NCI-H2081 (cell line): ENCODE results near the gene SUPT3H.
A peak's percentile ranks its signal among the peaks of the same experiment; 100 is the strongest.
"Not testable (repeated sequence)": the region's sequence is repeated elsewhere in the genome, so short reads cannot be mapped to it uniquely, and the experiment has no call there.

ENCODE experiments used
- DNase-seq, 2 experiments: peaks; one replicate each; lab custom pipeline; 2025; lab: John Stamatoyannopoulos, UW

Gene SUPT3H

DNA sequence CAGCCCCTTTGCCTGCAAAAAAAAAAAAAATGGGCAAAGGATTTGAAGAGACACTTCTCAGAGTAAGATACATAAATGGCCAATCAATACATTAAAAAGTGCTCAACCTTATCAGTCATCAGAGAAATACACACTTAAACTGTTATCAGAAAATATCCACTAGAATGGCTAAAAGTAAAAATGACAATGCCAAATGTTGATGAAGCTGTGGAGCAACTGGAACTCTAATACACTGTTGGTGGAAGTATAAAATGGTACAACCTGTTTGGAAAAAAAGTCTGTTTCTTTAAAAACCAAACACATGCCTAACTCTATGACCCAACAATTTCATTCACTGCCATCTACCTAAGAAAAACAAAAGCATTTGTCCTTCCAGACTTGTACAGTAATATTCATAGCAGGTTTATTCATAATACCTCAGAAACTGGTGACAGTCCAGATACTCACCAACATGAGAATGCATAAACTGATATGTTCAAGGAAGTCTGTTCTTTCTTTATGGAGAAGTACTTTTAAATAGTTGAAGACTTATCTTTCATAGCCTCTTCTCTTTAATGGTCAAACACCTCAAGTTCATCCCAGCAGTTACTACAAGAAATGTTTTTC, 428.0 kb downstream of the SUPT3H start:
- no peak for DNase-seq

DNA sequence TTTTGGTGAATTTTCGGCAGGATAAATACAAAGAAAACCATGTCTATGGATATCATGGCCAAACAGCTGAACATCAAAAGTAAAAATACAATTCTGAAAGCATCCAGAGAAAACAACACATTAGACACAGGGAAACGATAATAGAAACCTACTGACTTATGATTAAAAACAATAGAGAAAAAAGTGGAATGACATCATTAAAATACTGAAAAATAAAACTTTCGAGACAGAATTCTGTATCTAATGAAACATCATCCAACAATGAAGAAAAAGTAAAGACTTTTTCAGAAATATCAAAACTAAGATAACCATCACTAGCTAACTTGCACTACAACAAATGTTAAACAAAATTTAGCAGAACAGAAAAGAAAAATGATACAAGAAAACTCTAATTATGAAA, 434.2 kb downstream of the SUPT3H start:
- DNase-seq, result no peak

DNA sequence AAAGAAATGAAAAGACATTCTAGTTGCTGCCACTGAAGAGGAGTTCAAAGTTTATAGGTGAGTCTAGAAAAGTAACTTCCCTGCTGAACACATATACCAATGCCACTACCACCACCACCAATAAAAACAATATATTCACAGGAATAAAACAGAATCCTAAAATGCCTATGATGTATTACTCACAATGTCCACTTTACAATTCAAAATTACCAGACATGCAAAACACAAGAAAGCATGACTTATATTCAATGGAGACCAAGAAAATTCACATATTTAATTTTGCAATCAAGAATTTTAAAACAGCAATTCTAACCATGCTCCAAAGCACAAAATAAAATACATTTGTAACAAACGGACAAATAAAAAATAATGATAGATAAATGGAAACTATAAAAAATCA, 434.9 kb downstream of the SUPT3H start:
- no peak for DNase-seq

DNA sequence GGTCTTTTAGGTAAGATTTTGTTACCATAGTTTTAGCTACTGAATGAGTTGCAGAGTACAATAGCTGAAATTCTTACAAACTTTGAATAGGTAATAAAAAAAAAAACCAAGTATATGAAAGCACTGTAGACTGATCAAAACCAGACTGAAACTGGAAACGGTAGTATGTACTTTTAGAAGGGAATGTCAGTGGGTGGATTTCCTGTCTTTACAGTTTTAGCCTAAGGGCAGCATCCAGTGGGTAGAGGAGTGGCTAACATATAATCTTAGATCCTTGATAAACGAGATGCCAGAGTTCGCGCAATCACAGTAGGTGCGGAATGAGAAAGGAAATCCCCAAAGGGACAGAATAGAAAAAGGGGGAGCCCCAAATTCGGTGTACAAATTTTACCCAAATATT, 435.5 kb downstream of the SUPT3H start:
- peak in 1 of 2 experiments; percentile 27 for DNase-seq

DNA sequence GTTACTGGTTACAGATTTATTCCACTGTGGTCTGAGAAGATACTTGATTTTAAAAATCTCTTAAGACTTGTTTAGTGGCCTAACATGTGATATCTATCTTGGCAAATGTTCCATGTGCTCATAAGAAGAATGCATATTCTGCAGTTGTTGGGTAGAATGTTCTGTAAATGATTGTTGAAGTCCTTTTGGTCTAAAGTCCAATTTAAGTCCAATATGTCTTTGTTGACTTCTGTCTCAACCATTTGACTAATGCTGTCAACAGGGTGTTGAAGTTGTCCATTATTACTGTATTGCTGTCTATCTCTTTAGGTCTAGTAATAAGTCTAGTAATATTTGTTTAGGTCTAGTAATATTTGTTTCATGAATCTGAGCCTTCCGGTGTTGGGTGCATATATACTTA, 437.4 kb downstream of the SUPT3H start:
- DNase-seq, result no peak

DNA sequence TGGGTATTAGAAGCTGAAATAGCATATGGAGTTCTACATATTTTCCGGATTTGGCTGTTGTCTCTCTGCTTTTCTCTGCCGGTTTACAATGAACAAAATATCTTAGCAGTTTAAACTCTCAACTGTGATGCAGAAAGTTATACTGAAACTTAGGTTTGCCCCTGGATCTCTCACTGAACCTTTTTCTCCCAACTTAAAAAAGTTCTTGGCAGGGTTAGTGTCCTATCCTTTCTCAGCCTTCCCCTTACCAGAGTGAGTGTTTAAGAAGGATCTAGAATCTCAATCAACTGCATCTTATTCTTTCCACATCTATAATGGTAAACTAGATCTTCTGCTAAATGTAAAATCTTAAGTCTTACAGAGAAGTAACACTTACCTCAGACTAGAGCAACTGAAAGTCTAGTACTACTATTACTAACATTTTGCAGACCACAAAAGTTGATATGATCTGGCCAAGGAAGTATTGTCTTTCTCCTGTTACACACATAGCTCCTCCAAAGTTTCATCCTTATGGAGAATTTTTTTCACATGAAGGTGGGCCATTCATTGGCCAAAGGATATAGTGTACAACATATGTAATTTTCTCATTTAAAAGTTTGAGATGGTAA, 441.9 kb downstream of the SUPT3H start:
- no peak for DNase-seq

DNA sequence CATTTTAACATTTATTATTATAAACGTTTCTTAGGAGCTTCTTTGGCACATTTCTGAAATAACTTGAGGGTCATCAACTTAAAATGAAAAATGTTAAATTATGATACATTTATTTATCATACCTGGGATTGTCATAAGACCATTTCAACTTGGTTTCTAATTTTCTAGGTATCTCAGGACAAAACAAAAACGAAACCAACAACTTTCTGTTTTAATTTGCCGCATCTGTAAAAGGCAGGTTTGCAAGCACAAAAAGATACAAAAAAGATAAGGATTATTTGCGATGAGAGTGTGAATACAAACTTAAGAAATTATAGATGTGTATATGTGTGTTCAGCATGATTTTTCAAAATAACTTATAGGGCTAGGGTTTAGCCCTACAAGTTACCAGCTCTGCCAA, 444.6 kb downstream of the SUPT3H start:
- DNase-seq, result no peak

DNA sequence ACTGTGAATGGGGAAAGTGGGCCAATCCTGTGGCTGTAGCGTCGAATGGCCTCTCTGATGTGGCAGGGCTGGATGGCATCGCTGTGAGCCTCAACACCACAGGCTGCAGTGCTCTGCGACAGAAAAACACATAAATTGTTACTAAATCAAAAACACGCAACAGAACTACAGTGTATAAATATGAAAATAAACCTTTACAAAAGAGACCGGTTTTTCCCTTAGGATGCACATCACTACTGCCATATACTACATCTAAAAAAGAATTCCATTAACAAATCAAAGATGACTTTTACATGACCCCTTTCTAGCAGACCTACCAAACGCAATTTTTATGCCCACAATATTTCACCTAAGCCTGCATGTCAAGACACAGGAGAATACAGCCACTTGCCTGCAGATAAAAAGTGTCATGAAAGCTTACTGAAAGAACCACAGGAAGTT, 445.1 kb downstream of the SUPT3H start:
- no peak for DNase-seq

DNA sequence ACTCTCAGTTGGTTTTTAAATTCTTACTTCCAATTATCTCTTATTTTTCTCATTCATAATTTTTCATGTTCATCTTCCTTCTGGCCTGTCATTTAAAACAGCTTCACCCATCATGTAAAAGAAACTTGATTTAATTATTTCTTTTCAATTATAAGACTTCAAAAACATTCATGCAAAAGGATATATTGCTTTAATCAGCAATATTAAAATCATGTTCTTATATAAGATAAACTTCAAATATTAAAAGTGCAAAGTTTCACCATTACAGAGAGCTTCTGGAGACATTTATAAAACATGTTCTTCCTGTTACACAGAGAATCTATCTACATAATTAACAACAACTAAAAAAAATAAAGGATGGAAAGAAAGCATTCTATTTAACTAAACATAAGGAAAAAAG, 446.3 kb downstream of the SUPT3H start:
- no peak for DNase-seq

DNA sequence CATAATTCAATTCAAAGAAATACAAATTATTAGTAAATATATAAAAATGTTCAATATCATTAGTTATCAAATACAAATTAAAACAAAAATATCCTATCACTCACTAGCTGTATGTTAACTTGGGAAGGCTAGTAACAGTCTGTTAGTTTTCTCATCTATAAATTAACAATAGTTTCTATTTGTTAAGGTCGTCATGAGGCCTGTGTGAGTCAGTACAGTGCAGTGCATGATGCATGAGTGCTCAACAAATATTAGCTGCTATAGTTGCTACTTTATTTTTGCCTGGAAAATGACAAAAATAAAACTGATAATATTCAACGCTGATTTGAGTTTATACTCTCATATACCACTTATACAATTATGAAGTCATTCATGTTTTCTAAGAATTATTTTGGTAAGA, 451.2 kb downstream of the SUPT3H start:
- DNase-seq, result peak in 1 of 2 experiments; percentile 47

DNA sequence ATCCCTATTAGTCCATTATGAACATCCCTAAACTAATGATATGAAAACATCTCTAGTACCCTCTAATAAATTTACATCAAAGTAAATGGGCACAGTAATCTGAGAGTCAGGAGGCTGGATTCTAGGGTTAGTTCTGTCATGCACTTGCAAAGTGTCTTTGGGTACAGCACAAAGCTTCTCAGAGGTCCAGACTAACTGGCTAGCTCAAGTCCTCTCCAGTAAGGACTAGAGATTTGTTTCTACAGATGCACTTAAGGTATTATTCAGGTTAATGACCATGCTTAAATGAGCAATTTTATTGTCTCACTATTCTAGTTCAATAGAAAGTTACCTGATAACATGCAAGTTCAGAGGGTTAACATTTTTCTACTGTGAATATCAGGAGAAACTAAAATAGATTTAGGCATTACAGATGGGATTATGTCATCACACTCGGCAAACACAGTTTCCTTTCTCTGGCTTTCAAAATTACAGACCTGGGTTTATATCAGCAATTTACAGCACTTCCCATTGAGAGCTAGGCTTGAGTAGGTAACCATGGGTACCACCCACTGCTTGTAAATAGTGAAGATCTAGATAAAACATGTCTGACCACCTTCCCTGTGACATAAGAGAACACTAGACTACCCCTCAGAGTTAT, 452.5 kb downstream of the SUPT3H start:
- DNase-seq, result peak; percentile 84 to 94

DNA sequence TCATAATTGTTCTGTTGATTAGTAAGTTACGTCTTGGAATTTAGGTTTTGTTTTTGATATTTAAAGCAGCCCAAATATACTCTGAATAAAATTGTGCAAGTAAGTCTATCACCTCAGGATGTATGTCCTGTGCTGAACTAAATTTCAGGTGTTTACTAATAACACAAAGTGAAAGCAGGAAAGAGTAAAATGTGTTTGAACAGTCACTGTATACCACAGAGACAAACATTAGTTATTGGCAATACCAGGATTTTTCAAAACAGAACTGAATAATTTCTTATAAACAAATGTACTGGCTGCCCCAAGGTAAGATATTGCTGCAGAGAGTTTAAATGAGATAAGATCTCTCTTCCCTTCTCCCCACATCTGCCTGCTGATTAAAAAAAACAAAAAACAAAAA, 454.3 kb downstream of the SUPT3H start:
- no peak for DNase-seq

DNA sequence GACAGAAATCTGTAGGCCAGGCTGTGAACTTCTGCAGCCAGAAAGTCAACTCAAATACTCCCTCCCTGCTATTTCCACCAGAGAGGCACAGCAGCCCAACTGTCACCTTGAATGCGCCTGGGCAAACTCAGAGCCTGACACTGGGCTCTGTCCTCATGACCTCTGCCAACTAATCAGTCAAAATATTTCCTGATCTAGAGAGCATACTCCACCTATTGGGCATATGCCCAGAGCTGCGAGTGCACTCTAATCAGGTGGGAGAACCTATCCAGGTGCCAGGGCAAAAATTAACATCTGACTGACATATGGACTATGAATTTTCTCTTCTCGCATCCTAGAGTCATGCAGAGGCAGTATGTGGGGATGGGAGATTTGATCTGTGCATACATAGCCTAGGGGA, 455.9 kb downstream of the SUPT3H start:
- peak in 1 of 2 experiments; percentile 64 for DNase-seq

DNA sequence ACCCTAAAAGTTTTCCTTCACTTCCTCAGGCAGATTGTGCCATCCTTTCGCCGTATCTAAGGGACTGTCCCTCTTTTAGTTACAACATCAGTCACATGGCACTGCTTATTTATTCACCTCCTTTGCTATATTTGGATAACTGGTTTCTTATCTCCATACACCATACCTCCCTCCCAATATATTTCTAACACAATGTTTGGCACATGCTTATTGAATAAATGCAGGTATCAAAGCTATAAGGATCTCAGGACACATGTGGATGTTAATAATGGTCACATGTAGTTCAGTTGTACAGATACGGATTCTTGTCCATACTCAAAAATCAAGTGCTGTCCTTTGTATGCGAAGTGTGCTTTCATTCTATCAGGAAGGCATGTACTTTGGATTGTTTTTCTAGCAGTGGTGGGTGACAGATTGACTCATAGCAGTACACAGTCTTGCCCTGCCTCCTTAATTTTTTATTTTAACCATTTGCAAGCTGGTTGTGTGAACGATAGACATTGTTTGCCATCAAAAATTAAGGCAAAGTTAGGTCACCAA, 456.7 kb downstream of the SUPT3H start:
- DNase-seq, result no peak

DNA sequence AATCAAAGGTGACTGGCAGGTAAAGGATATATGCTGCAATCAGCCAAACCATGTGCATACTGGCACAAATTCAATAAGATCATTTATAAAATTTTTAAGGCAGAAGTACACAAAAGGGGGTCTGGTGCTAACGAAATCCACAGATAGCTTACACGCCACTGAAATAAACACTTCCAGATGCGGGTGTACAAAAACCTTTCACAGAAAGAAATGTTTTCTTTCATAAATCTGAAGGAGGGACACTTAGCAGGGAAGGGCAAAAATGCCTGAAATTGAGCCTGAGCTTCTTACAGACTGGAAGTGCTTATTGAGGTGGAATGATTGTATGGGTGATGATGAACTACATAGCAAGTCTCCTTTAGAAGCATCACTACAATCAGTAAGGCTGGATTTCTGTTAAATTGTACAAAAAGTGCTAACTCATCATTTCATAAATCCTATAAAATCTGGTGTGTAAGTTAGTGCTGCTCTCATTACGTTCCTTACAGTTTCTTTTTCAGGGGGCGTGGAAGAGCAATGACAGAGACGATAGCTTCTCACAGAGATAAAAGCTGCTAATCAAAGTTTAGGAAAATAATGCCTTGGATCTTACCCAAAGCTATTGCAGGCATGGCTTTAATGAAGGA, 458.9 kb downstream of the SUPT3H start:
- no peak for DNase-seq

DNA sequence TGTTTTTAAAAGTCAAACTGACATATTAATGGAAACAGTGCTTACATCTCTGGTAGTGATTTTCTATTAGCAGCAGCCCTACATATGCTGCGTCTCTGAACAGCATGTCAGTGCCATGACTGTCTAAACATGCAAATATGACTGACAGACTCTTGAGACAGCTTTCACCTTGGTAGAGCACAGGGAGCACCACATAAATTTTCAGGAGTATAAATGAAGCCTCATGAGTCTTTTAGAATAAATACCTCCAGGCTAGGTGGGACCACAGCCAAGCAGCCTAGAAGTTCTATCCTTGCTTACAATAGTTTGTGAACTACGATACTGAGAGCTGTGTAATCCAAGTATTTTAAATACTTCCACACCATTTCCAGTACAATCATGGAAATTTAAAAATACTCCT, 460.3 kb downstream of the SUPT3H start:
- no peak for DNase-seq

DNA sequence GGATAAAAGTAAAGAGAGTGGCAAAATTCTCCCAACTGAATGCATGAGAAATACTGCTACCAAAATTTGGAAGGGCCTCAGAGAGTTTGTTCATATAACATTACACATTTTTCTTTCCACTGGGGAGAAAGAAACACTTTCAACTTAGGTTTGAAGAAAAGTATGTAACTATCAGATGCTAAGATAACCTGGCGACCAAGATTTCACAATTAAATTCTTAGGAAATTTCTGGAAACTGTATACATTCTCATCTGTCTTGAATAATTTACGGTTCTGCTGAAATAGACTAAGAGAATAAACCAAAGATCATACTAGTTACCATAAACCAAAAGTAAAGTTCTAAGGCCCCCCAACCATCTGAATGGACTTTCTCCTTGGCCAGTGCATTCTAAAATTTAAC, 462.6 kb downstream of the SUPT3H start:
- DNase-seq, result no peak

DNA sequence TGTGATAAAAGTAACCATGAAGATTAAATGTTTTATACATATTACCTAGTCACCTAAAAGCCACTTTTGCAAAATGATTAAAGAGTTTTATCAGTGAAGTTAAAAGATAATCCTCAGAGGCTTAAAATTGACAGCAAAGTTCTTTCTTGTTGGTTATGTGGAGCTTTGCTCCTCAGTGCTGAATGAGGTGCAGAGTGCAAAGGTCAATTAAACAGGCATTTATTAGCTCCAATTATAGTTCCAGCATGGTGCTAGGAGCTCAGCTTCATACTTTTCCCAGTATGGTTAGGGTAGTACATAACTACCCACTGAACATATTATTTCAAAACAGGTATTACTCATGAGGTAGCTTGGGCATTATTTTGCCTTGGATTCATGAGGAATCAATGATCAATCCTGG, 463.6 kb downstream of the SUPT3H start:
- DNase-seq, result no peak

DNA sequence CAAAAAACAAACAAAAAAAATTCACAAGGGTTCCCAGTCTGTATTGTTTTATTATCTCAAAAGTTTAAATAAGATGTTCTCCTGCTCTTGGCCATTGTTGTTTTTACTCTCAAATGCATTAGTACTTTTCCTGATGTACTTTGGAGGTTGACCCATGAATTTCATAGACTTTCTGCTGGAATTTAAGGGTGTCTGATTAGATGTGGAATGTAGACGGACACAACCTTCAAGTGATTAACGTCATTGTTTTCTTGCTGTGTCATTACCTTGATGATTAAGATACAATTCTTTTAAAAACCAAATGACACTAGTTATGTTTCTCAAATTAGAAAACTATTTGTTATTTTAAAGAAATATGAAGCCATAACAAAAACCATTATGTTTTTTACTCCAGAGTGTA, 471.0 kb downstream of the SUPT3H start:
- no peak for DNase-seq

DNA sequence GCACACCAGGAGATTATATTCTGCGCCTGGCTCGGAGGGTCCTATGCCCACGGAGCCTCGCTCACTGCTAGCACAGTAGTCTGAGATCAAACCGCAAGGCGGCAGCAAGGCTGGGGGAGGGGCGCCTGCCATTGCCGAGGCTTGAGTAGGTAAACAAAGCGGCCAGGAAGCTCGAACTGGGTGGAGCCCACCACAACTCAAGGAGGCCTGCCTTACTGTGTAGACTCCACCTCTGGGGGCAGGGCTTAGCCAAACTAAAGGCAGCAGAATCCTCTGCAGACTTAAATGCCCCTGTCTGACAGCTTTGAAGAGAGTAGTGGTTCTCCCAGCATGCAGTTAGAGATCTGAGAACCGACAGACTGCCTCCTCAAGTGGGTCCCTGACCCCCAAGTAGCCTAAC, 477.4 kb downstream of the SUPT3H start:
- not testable (repeated sequence) for DNase-seq

DNA sequence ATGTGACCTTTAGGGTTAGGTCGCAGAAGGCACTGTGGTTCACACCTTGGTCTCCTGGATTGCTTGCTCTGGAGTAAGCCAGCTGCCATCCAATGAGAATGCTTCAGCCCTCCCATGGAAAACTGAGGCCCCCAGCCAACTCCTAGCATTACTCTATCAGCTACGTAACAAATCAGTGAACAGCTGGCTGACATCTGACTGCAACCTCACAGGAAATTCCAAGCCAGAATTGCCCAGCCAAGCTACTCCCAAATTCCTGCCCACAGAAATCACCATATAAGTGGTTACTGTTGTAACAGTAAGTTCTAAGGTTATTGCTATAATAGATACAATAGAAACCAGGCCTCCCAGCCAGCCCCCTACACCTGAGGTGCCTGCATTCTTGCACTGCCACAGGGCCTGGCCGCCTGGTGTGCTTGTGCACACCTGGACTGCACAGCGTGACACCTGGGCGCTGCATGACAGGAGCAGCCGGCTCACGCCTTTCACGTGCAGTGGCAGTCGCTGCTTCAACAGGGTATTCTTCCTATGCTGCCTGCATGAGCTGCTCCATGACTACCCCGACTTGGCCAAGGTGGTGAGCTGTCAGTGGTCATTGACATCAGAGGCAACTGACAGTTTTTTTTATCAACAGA, 479.3 kb downstream of the SUPT3H start:
- DNase-seq, result no peak

DNA sequence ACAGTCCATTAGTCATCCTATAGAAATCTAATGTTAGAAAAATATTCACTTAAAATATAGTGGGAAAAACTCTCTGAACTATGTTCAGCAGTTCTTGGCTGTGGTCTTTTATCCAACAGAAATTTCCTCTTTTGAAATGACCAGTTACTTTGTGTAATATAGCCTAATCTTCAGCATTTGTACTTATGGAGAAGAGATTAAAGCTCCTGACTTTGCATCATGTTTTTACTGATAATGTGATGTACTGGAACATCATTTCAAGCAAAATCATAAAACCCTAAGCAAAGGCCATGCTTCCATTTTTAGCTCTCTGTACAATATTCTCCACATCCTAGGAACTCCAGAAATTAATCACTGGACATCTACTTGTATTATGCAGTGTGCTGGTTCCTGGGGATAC, 480.4 kb downstream of the SUPT3H start:
- DNase-seq, result no peak
